Measurements from ENCODE around the gene TPPP.

TPPP gene

DNA sequence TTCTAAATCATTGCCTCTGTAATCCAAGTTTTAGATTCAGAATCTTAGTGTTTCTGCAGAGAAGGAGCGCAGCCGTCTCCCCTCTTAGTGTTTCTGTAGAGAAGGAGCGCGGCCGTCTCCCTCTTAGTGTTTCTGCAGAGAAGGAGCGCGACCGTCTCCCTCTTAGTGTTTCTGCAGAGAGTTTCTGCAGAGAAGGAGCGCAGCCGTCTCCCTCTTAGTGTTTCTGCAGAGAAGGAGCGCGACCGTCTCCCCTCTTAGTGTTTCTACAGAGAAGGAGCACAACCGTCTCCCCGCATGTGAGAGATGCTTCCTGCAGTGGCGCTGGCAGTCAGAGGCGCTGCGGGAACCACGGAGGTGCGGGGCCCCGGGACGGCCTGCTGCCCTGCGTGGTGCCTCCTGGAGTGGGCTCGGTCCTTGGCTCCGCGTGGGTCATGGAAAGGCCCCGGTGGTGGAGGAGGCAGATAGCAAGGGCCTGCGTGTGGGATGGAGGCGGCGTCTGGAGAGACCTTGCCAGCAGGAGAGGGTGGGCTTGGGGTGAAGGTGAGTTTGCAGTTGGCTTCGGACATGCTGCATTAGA, 70.1 kb downstream of the TPPP start:
- no peak for DNase-seq

DNA sequence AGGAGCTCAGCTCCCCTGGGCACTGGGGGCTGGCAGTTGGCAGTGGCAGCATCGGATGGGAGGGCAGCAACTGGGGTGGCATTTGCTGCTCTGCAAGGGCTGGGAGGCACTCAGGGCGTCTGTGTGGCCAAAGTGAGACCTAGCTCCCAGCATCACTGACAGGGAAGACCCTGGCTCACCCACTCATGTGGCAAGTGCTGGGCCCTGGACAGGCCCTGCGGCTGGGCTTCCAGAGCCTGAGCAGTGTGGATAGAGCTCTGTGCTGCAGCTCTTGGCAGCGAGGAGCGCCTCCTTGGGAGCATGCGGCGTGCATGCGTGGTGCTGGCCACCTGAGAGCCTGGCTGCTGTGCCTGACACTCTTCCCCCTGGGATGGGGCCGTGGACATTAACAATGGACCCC, 70.8 kb downstream of the TPPP start:
- no peak for DNase-seq

DNA sequence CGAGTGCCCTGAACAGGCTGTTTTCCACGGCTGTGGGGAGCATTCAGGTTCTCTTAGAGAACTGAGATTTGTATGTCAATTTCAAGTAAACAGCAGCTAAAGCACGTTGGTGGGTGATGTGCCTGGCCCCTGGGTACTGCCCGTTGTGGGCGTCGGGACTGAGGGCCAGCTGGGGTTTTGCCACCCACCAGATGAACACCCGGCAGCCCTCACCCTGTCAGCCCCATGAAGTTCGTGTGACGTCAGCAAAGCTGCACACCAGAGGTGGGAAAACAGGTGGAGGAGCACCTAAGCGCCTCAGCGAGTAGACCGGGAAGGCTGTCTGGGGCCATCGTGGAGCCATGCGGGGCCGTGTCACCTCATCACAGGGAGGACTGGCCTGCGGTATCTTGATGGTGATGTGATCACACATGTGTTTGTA, 71.8 kb downstream of the TPPP start:
- no peak for DNase-seq

DNA sequence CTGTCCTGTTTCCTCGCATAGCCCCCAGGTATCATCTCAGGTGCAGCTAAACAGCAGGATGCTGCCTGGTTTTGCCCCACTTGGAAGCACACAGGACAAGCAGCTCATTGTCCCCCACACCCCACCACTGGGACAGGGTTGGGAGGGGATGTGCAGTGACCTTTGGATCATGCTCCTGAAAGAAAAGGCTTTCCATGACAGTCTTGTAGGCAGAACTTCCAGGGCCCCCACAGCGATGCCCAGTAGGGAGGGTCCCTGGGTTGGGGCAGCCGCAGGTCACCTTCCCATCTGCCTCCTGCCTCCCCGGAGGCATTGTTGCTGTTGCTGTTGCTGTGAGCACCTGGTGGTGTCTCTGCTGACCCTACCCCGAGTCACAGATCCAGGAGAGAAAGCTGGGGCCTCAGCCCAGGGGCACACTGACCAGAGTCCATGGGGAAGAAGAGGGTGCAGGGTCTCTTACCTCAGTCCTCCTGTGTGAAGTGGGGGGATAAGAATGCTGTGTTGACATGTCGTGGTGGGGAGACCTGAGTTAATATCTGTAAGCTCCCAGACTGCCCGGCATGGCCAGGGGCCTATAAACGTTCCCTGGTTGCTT, 72.5 kb downstream of the TPPP start:
- no peak for DNase-seq

DNA sequence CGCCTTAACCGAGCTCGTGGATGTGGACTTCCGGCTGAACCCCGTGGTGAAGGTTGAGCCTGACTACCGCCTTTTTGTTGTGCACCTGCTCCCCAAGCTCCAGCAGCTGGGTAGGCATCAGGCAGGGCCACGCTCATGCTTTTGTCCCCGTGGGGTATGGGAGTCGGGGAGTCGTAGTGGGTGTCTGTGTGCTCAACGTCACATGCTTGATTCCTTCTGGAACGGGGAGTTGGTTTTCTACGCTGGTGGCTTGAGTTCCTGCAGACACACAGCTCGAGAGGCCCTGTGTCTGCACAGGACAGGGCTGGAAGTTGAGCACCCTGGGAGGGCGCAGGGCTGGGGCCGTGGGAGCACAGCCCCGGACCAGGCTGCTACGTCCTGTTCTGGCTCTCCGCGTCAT, 73.0 kb downstream of the TPPP start:
- DNase-seq = no peak

DNA sequence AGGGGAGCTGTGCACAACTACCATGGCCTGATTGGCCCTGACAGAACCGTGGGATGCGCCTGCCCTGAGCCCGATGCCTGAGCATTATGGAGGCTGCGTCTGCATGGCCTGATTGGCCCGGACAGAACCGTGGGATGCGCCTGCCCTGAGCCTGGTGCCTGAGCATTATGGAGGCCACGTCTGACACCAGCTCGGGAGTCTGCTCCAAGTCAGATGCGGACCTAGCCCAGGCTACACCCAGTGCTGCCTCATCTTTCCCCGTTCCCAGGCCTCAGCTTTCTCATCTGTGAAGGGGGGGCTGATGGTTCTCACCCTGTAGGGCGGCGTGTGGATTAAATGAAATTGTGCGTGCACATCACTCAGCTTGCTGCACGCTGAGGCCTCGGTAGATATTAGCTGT, 73.7 kb downstream of the TPPP start:
- DNase-seq = no peak

DNA sequence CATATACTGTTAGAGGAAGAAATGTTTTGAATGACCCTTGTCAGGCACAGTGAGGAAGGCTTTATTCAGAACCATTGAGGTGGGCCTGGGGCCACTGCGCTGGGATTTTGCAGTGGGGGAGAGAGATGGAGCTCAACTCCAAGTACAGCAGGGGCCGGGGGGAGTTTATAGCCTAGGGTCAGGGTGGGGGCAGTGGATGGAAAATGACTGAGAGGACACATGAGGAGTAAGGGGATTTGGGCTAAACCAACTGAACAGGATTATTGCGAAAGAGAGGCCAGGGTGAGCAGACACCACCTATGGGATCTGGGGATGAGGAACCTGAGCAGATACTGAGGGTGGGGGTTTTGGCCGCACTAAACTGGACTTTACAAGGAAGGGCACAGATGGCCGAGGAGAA, 74.7 kb downstream of the TPPP start:
- no peak for DNase-seq

DNA sequence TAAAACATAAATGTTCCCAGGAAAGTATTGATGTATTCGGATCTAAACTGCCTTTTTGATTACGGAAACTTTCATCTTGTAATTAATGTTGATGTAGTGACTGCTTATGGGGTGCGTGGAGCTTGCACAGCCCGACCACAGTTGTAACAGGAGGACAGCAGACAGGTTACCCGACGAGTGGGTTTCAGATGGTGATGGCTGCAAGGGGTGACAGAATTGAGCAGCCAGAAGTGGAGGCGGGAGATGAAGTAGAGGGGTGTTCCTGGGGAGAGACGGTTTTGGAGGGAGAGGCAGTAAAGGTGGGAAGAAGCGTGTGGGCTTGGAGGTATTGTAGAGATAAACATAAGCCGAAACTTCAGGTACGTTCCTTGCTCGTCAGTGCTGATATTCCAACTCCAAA, 75.3 kb downstream of the TPPP start:
- no peak for DNase-seq

DNA sequence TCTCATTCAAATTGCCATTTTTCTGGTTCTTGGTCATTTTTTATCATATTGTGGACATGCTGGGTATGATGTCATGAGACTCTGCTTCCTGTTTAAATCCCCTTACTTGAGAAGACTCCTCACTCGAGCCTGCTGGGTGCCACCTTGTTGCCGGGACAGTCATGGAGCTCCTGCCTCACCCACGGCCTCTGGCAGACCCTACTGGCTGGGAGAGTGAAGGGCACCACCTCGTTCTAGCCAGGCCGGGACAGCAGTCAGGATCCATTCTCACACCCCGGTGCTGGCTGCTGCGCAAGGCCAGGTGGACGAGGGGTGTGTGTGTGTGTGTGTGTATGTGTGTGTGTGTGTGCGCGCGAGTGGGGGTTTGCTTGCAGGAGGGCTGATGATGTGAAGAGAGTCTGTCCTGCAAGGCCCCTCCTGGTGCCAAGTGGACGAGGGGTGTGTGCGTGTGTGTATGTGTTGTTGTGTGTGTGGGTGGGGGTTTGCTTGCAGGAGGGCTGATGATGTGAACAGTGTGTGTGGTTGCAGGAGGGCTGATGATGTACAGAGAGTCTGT, 76.6 kb downstream of the TPPP start:
- DNase-seq = no peak

DNA sequence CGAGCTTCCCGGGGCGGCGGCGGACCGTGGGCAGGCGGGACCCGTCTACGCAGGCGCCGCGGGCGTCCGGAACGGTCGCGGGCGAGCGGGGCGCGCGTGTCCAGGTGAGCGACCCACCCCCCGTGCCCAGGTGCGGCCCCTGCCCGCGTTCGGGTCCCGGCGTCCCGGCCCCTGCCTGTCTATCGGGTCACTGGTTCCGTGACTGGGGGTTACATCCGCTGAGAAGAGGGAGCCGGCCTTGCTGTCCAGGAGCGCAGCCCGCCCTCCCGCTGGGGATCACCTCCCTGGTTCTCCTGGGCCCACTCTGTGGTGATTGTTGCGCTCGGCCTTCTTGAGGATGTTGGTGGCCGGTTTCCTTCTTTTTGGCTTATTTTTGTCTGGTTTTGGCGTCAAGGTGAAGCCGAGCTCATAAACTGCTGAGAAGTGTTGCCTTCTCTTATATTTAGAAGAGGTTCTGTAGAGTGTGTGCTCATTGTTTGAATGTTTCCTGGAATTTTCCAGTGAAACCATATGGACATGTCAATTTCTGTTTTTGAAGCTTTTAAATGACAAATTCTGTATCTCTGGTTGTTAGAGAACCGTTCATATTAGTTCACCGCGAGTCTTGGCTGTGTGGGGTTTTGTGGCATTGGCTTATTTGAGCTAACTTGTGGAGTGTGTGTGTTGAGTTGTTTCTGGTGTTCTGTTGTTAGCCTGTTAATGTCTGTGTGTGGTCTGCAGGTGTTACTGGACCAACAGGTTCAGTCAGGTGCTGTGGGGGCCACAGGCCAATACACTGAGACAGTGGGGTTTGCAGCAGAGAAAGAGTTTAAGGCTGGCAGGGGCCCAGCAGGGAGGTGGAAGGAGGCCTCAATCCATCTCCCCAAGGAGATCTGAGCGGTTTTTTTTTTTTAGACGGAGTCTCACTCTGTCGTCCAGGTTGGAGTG, 80.4 kb downstream of the TPPP start:
- DNase-seq = no peak

DNA sequence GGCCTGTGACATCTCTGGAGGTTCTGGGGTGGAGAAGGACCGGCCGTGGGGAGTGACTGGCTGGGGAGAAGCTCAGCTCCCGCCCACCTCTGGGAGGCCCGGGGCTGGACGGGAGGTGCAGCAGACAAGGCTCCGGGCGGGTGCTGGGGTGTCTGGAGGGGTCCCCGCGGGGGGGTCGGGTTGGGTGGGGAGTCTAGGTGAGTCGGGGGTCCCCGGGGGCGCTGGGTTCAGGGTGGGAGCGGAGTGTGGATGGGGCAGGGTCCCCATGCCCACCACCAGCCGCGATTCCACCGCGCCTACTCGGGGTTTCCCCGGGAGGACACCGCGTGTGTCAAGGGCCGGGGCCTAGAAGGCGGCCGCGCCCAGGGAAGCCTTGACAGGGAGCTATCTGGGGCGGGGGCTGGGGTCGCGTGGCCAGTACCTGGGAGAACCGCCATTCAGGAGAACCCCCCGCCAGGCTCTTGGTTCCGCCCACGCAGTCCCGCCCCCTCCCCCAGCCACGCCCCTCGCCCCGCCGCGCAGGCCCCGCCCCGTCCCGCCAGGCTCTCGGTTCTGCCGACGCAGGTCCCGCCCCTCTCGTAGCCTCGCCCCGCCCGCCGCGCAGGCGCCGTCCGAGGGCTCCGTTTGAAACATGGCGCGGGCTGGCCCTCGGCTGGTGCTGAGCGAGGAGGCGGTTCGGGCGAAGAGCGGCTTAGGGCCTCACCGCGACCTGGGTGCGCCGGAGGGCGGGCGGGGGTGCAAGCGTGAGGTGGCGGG, 81.2 kb downstream of the TPPP start, which contains the start of gene CEP72:
CEP72 (plus strand) TSS at position 610 of the 756 bp plus-strand sequence; CDS start at position 632, 22 bp downstream.
- peak; percentile 78 for DNase-seq

DNA sequence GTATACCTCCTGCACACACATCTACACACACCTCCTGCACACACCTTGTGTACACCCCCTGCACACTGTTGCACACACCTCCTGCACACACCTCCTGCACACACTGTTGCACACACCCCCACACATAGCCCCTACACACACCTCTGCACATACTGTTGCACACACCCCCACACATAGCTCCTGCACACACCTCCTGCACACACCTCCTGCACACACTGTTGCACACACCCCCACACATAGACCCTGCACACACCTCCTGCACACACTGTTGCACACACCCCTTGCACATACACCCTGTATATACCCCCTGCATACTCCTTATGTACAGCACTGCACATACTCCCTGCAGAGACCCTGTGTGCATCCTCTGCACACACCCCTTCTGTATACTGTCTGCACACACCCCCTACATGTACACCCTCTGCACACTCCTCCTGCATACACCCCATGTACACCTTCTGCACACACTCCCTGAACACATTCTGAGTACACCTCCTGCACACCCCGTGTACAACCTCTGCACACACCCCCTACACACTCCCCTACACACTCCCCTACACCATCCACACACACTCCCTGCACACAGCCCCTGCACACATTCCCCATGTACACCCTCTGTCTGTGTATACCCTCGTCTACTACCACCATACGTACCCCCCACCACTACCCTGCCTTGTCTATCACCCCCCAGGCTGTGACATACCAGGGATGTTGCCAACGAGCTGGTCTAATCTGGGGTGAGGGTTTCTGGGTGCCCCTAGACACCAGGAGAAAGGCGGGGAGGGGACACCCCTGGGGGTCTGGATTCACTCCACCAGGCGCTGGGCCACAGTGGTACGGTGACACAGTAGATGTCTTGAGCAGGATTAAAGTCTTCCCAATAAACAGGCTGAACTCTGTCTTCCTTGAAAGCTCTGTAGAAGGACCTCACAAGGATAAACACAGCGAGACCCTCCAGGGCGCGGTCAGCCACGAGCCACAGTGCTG, 82.1 kb downstream of the TPPP start:
- no peak for DNase-seq

DNA sequence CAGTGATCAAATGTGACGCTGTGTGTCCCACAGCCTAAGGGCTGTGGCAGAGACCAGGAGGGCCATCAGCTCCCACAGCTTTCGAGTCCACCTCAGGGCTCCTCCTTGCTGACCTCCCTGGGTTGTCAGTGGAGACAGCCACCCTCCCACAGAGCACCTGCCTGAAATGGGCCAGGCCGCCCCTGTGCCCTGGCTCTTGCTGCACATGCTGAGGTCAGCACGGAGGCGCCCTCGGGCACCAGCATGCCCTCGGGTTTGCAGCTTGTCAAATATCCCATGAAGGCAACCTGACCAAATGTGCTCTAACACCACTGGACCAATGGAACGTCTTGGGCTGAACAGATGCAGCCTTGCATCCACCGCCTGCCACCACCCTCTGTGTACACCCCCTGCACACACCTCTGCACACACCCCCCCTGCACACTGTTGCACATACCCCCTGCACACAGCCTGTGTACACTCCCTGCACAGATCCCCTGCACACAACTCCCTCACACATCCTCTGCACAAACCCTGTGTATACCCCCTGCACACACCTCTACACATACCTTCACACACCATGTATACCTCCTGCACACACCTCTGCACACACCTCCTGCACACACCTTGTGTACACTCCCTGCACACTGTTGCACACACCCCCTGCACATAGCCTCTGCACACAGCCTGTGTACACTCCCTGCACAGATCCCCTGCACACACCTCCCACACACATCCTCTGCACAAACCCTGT, 83.0 kb downstream of the TPPP start:
- no peak for DNase-seq
